B cell (primary cell): ENCODE data around the gene GIGYF2. TPM values are rescaled to one million over a fixed set of nuclear protein-coding genes. Genes with fewer than 3 reads are reported as not detected.

Experiments used
- ATAC-seq: fragments of 200-7000 bp; cut with Tn5 transposase; one replicate; pipeline ENCODE4 v1.10.0; 2021; ENCODE audit warnings: low read depth, mild to moderate bottlenecking, moderate number of reproducible peaks, moderate library complexity
- CTCF ChIA-PET: fragments of 350-600 bp; sonication (Branson Sonifier 250); formaldehyde crosslinking; loops from one replicate; lab custom pipeline; 2021; ENCODE audit warnings: antibody characterized with exemption, inconsistent platforms; lab: Charles Lee
- POLR2A ChIA-PET: fragments of 350-600 bp; sonication (Branson Sonifier 250); formaldehyde crosslinking; loops from one replicate; lab custom pipeline; 2021; ENCODE audit warnings: antibody characterized with exemption; lab: Charles Lee
- DNase-seq: peaks from one replicate; pipeline ENCODE4 v3.0.0; 2013
- H2AFZ ChIP-seq: 2 replicates; pipeline ENCODE4 v1.6.1; 2012; ENCODE audit warnings: mild to moderate bottlenecking, low read depth, low read length; ENCODE audit not compliant: insufficient read depth, poor library complexity, severe bottlenecking
- H3K27ac ChIP-seq, 2 donors: 1 replicate in 1 of 2; 2 replicates in 1 of 2; pipeline ENCODE4 v1.5.1; 2012 to 2013; ENCODE audit warnings: low read length in 2 of 2, mild to moderate bottlenecking in 2 of 2, moderate library complexity in 1 of 2
- H3K27me3 ChIP-seq, 4 experiments: fragments of 200-600 bp in 1 of 4; sonication (generic) in 1 of 4; replicated peaks in 1 of 4; 1 replicate in 2 of 4; 2 replicates in 2 of 4; pipeline versions ENCODE4 v1.6.1 to v1.7.0; 2013 to 2016; ENCODE audit warnings: low read length in 3 of 4, mild to moderate bottlenecking in 2 of 4, mixed read lengths in 1 of 4, moderate library complexity in 1 of 4; ENCODE audit not compliant: insufficient read depth in 4 of 4, control insufficient read depth in 3 of 4; ENCODE audit errors: control extremely low read depth in 1 of 4
- H3K36me3 ChIP-seq, 2 experiments: replicated peaks in 1 of 2; 1 replicate in 1 of 2; 2 replicates in 1 of 2; pipeline versions ENCODE4 v1.6.1 to v1.7.1; 2013; ENCODE audit warnings: low read length in 1 of 2; ENCODE audit not compliant: insufficient read depth in 2 of 2, control insufficient read depth in 1 of 2; ENCODE audit errors: control extremely low read depth in 1 of 2, extremely low read depth in 1 of 2
- H3K4me1 ChIP-seq, 2 donors: fragments of 200-600 bp in 1 of 2; sonication (generic) in 1 of 2; 1 replicate in 1 of 2; 2 replicates in 1 of 2; pipeline versions ENCODE4 v1.5.1 to v1.6.1; 2013 to 2017; ENCODE audit warnings: low read length in 2 of 2; ENCODE audit not compliant: control insufficient read depth in 2 of 2, insufficient read depth in 2 of 2
- H3K4me2 ChIP-seq: replicated peaks from 2 replicates; pipeline ENCODE3; 2012; ENCODE audit warnings: mild to moderate bottlenecking, low read depth, low read length; ENCODE audit not compliant: poor library complexity, severe bottlenecking
- H3K4me3 ChIP-seq, 5 experiments: fragments of 200-600 bp in 1 of 5; sonication (generic) in 1 of 5; 1 replicate in 3 of 5; 2 replicates in 2 of 5; pipeline versions ENCODE4 v1.5.1 to v1.7.0; 2011 to 2016; ENCODE audit warnings: low read length in 4 of 5, mild to moderate bottlenecking in 4 of 5, low read depth in 2 of 5, control low read depth in 1 of 5, moderate library complexity in 1 of 5; ENCODE audit not compliant: insufficient read depth in 1 of 5; ENCODE audit errors: control extremely low read depth in 1 of 5, extremely low read depth in 1 of 5
- H3K79me2 ChIP-seq: fragments of 200-600 bp; sonication (generic); one replicate; pipeline ENCODE4 v1.6.0; 2016; ENCODE audit warnings: low read length; ENCODE audit not compliant: control insufficient read depth, insufficient read depth
- H3K9ac ChIP-seq: fragments of 200-600 bp; sonication (generic); 2 replicates; pipeline ENCODE4 v1.6.1; 2017; ENCODE audit warnings: mild to moderate bottlenecking, low read length, moderate library complexity
- H3K9me3 ChIP-seq, 3 donors: one replicate each; pipeline versions ENCODE4 v1.6.1 to v1.7.1; 2013; ENCODE audit warnings: low read length in 2 of 3; ENCODE audit not compliant: control insufficient read depth in 2 of 3, insufficient read depth in 1 of 3; ENCODE audit errors: control extremely low read depth in 1 of 3
- H4K20me1 ChIP-seq: 2 replicates; pipeline ENCODE4 v1.6.0; 2012; ENCODE audit warnings: mild to moderate bottlenecking, low read length; ENCODE audit not compliant: insufficient read depth, control insufficient read depth, poor library complexity, severe bottlenecking
- H3K27ac Mint-ChIP-seq: one replicate; pipeline ENCODE4 v1.8.0; 2021; ENCODE audit warnings: mixed read lengths
- H3K27me3 Mint-ChIP-seq: one replicate; pipeline ENCODE4 v1.8.0; 2021; ENCODE audit warnings: mixed read lengths
- H3K4me1 Mint-ChIP-seq: one replicate; pipeline ENCODE4 v1.8.0; 2021; ENCODE audit warnings: mixed read lengths
- H3K4me3 Mint-ChIP-seq: one replicate; pipeline ENCODE4 v1.8.0; 2021; ENCODE audit warnings: mixed read lengths
- H3K9me3 Mint-ChIP-seq: one replicate; pipeline ENCODE4 v1.8.0; 2022; ENCODE audit warnings: mixed read lengths; ENCODE audit not compliant: insufficient read depth
- EZH2 ChIP-seq: IDR thresholded peaks from 2 replicates; pipeline ENCODE4 v1.6.1; 2012; ENCODE audit warnings: borderline replicate concordance, low read depth, mild to moderate bottlenecking, moderate library complexity, low read length; ENCODE audit not compliant: insufficient read depth, poor library complexity, severe bottlenecking
- WGBS: methylation state at CpG from one replicate; pipeline ENCODE4 v1.1.5; 2013; ENCODE audit warnings: missing lambda C conversion rate; ENCODE audit not compliant: insufficient coverage; 5-methylcytosine and 5-hydroxymethylcytosine counted together
- intact Hi-C: fragments of 100-400 bp; cut with micrococcal nuclease; formaldehyde crosslinking; loops from one replicate; pipeline ENCODE4 v1.10.0; 2022
- polyA plus RNA-seq: library from polyadenylated mRNA; depleted of rRNA; stranded (reverse); fragments of >200 nt; gene quantifications from 2 replicates; pipeline ENCODE4 v1.2.3, GENCODE V29; 2012
- total RNA-seq, 2 donors: library from RNA; stranded (reverse); fragments of 120-200 nt in 1 of 2; gene quantifications; 1 replicate in 1 of 2; 2 replicates in 1 of 2; pipeline versions ENCODE4 v1.2.3 to v1.2.4, GENCODE V29; 2013 to 2022
- TF ChIP-seq, protein P1 (sequence below): fragments of 200-600 bp; IDR thresholded peaks from one replicate; pipeline ENCODE4 v1.8.0; 2022; ENCODE audit warnings: antibody characterized with exemption, mild to moderate bottlenecking

The GIGYF2 gene
- total and polyA plus RNA-seq, 2 donors (not counting 1 experiment from before 2014, with no cell fraction given) = 7.2 to 108 TPM

DNA sequence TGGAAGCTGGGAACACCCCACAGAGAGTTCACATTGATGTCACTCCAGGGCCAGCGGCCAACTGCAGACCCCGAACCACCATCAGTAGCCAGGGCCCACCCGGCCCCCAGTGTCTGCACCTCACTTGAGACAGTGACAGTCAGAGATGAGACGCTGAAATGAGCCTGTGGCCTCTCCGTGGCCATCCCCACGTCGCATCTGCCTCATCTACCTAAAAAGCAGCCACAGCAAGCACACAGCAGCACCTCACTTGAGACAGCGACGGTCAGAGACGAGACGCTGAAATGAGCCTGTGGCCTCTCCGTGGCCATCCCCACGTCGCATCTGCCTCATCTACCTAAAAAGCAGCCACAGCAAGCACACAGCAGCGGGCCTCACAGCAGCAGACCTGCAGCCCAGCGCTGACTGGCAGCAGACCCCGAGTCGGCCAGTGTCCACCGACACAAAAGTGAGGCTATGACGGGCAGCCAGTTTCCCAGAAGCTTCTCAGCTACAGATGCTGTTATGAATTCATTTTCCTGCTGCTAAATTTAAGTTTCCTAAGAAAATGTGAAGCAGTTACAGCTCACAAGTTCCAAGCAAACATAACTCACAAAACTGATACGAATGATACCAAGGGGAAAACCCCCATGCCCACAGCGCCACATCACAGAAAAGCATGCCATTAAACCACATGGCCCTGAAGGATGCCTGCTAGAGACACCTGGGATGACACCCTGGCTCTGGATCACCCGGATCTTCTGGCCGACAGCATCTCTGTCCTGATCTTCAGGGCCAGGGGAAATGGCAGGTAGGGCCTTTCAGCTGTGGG, 200.7 kb downstream of the GIGYF2 start:
- POLR2A ChIA-PET = no interaction called here
- H3K27ac Mint-ChIP-seq = no peak overlapping the region
- H3K4me3 ChIP-seq = no peak overlapping the region
- no peaks in the 10 kb centered on the region for H3K79me2 ChIP-seq
- intact Hi-C loops = no loop called here
- WGBS = 89% methylated on average over 21 of the region's 24 CpGs
- H3K27me3 ChIP-seq = peaks cover 0 to 4% (median 0%) of the 10 kb centered on the region in 4 experiments
- CTCF ChIA-PET = interaction anchor here (1.2 kb wide), 1 partner anchor 133 kb away, joined by 3 read pairs; no protein-coding TSS in a partner anchor
- H3K9me3 Mint-ChIP-seq = no peaks in the 10 kb centered on the region
- peaks cover 0 to 5% (median 0%) of the 10 kb centered on the region in 3 donors for H3K9me3 ChIP-seq
- no peak overlapping the region for H3K4me2 ChIP-seq
- DNase-seq (no peak), ATAC-seq (no peak)
- H4K20me1 ChIP-seq = no peaks in the 10 kb centered on the region
- H3K4me1 ChIP-seq = no peaks in the 10 kb centered on the region
- no peak overlapping the region for H3K4me3 Mint-ChIP-seq
- H3K36me3 ChIP-seq = no peaks in the 10 kb centered on the region
- H2AFZ ChIP-seq = no peak overlapping the region
- TF ChIP-seq EZH2 = no peak
- TF ChIP-seq, protein P1, sequence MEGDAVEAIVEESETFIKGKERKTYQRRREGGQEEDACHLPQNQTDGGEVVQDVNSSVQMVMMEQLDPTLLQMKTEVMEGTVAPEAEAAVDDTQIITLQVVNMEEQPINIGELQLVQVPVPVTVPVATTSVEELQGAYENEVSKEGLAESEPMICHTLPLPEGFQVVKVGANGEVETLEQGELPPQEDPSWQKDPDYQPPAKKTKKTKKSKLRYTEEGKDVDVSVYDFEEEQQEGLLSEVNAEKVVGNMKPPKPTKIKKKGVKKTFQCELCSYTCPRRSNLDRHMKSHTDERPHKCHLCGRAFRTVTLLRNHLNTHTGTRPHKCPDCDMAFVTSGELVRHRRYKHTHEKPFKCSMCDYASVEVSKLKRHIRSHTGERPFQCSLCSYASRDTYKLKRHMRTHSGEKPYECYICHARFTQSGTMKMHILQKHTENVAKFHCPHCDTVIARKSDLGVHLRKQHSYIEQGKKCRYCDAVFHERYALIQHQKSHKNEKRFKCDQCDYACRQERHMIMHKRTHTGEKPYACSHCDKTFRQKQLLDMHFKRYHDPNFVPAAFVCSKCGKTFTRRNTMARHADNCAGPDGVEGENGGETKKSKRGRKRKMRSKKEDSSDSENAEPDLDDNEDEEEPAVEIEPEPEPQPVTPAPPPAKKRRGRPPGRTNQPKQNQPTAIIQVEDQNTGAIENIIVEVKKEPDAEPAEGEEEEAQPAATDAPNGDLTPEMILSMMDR = no peak
- peaks cover 5% of the 10 kb centered on the region for H3K27me3 Mint-ChIP-seq
- H3K4me1 Mint-ChIP-seq = no peaks in the 10 kb centered on the region
- H3K9ac ChIP-seq = no peak overlapping the region
- H3K27ac ChIP-seq = no peak overlapping the region
